Epithelial cell of esophagus (primary cell): ENCODE measurements around the gene CERT1.

Experiments used
- DNase-seq: peaks from one replicate; pipeline ENCODE4 v3.0.0; 2010; ENCODE audit warnings: low read depth
- H3K4me3 ChIP-seq: 2 replicates; pipeline ENCODE4 v1.5.1; 2011; ENCODE audit warnings: mild to moderate bottlenecking, low read length, control low read depth
- TF ChIP-seq, protein P1 (sequence below): IDR thresholded peaks from 2 replicates; pipeline ENCODE4 v1.5.1; 2011; ENCODE audit warnings: low read depth, mild to moderate bottlenecking, low read length, control low read depth, inconsistent platforms; ENCODE audit not compliant: insufficient read depth; ENCODE audit errors: missing control alignments

Gene CERT1

GRCh38 chr5:75341934-75342333, 169.5 kb downstream of the CERT1 start:
- TF ChIP-seq, protein P1, sequence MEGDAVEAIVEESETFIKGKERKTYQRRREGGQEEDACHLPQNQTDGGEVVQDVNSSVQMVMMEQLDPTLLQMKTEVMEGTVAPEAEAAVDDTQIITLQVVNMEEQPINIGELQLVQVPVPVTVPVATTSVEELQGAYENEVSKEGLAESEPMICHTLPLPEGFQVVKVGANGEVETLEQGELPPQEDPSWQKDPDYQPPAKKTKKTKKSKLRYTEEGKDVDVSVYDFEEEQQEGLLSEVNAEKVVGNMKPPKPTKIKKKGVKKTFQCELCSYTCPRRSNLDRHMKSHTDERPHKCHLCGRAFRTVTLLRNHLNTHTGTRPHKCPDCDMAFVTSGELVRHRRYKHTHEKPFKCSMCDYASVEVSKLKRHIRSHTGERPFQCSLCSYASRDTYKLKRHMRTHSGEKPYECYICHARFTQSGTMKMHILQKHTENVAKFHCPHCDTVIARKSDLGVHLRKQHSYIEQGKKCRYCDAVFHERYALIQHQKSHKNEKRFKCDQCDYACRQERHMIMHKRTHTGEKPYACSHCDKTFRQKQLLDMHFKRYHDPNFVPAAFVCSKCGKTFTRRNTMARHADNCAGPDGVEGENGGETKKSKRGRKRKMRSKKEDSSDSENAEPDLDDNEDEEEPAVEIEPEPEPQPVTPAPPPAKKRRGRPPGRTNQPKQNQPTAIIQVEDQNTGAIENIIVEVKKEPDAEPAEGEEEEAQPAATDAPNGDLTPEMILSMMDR = no peak
- no peak for DNase-seq
- H3K4me3 ChIP-seq = no peak overlapping the region

GRCh38 chr5:75340714-75341478, 170.5 kb downstream of the CERT1 start:
- peak overlapping the region; percentile 10 for H3K4me3 ChIP-seq
- peak; percentile 97 for DNase-seq
- TF ChIP-seq, protein P1 = no peak

DNA sequence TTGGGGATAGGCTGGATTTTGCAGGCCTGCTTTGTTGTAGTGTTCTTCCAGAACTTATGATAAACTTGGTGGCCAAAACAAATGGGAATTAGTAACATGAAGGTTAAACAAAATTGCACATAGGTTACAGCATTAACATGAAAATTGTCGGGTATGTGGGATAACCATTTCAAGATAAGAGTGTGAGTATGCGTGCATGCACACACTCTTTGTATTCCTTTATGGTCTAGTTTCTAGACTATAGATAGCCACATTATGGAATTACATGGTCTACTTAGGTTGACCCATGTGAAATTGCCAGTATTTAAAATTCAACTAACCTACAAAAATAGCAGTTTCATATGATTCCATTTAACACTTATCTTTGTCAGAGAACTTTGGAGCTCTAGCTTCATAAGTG, 173.0 kb downstream of the CERT1 start:
- DNase-seq = no peak
- TF ChIP-seq, protein P1 = no peak

DNA sequence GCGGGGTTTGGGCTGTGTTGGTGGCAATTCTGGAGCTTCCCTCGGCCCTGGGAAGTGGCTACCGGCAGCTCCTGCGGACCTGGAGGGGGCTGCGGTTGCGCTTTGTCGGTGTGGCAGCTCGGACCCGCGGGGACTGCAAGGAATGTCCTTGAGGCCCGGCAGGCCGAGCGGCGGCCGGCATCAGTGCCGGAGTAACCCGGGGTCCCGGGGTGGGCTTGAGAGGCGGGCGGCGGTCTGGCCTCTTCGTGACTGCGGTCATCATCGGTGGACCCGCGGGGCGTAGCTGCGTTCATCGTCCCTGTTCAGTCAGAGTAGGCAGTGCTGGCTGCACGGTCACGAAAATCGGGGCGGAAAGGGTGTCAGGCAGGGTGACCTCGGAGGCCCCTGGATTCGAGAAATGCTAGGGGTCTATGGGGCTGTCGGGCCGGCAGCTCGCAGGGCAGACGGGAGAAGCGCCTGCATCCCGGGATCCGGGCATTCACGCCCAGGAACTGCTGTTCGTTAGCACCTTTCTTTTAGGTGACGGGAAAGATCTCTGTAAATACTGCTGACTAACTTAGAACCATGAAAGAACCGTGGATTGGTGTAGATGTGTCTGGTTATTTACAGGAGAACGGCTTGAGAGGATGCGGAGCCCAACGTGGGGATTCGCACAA, 173.9 kb downstream of the CERT1 start:
- DNase-seq = peak; percentile 25
- H3K4me3 ChIP-seq = peak overlapping the region; percentile 89

More for the DNA sequence above, 173.0 kb downstream of the CERT1 start:
- peak overlapping the region; percentile 89 for H3K4me3 ChIP-seq

GRCh38 chr5:75336615-75337336, 174.7 kb downstream of the CERT1 start, which contains the start of gene HMGCR:
HMGCR (plus strand) TSS chr5:75337220; CDS start chr5:75342606, 5,386 bp downstream.
- peak within 1 kb of the TSS; percentile 89 for H3K4me3 ChIP-seq
- peak; percentile 100 for DNase-seq
- TF ChIP-seq, protein P1 = peak; percentile 19

More for the DNA sequence above, 173.9 kb downstream of the CERT1 start:
- TF ChIP-seq, protein P1 = no peak

GRCh38 chr5:75335952-75336614, 175.3 kb downstream of the CERT1 start:
- peak overlapping the region; percentile 89 for H3K4me3 ChIP-seq
- DNase-seq = peak; percentile 90
- TF ChIP-seq, protein P1 = peak; percentile 69
